ENCODE measurements around the gene BRD1. TPM values are rescaled to one million over a fixed set of nuclear protein-coding genes. Genes with fewer than 3 reads are reported as not detected.

Gene BRD1
- total and polyA plus RNA-seq, 7 experiments from 2014 or later, result 2.8 to 130 (median 84.5) TPM

GRCh38 chr22:49738566-49738965 lies 89.1 kb downstream of the BRD1 start:
- CTCF ChIA-PET, result no interaction called here
- Mint-ChIP-seq H3K4me1 (peaks cover 0 to 10% (median 7%) of the 10 kb centered on the region in 7 donors), H3K27ac (no peak overlapping the region), H3K27me3 (peaks cover 8 to 56% (median 41%) of the 10 kb centered on the region in 5 donors), H3K9me3 (peaks cover 0 to 38% (median 12%) of the 10 kb centered on the region in 11 donors), H3K4me3 (no peak overlapping the region), H3K36me3 (peaks cover 0 to 11% (median 3%) of the 10 kb centered on the region in 5 donors)
- ATAC-seq (no peak), DNase-seq (no peak)
- H3K27me3 ChIP-seq (ENCODE audit: control insufficient read depth in 2 of 2, insufficient read depth in 2 of 2, low read length in 2 of 2), result no peaks in the 10 kb centered on the region
- intact Hi-C loops (cut with micrococcal nuclease), result no loop called here
- H3K4me1 ChIP-seq (ENCODE audit: control insufficient read depth in 2 of 2, insufficient read depth in 2 of 2, low read length in 2 of 2), result peaks cover 5 to 6% of the 10 kb centered on the region in 2 donors
- H3K27ac ChIP-seq (ENCODE audit: low read depth, low read length), result no peak overlapping the region
- no peaks in the 10 kb centered on the region for H3K36me3 ChIP-seq (ENCODE audit: control insufficient read depth in 2 of 3, insufficient read depth in 3 of 3, low read length in 3 of 3)
- POLR2A ChIA-PET, result no interaction called here
- no peak overlapping the region for H3K4me3 ChIP-seq (ENCODE audit: low read length)
- H3K9me3 ChIP-seq (ENCODE audit: control insufficient read depth in 2 of 3, low read length in 3 of 3), result no peaks in the 10 kb centered on the region

- Histone ChIP-seq H3K4me3 (ENCODE audit: low read length) (no peak overlapping the region), H3K9me3 (ENCODE audit: control insufficient read depth in 2 of 3, low read length in 3 of 3) (no peaks in the 10 kb centered on the region), H3K36me3 (ENCODE audit: control insufficient read depth in 2 of 3, insufficient read depth in 3 of 3, low read length in 3 of 3) (no peaks in the 10 kb centered on the region), H3K4me1 (ENCODE audit: control insufficient read depth in 2 of 2, insufficient read depth in 2 of 2, low read length in 2 of 2) (peaks cover 7 to 8% of the 10 kb centered on the region in 2 donors), H3K27ac (ENCODE audit: low read depth, low read length) (no peak overlapping the region), H3K27me3 (ENCODE audit: control insufficient read depth in 2 of 2, insufficient read depth in 2 of 2, low read length in 2 of 2) (no peaks in the 10 kb centered on the region)
- intact Hi-C loops (cut with micrococcal nuclease), result no loop called here
- CTCF ChIA-PET, result no interaction called here
- Mint-ChIP-seq H3K27me3 (peaks cover 11 to 56% (median 40%) of the 10 kb centered on the region in 5 donors), H3K9me3 (peaks cover 0 to 32% (median 10%) of the 10 kb centered on the region in 11 donors), H3K27ac (no peak overlapping the region), H3K36me3 (peaks cover 0 to 11% (median 6%) of the 10 kb centered on the region in 5 donors), H3K4me3 (no peak overlapping the region), H3K4me1 (peaks cover 0 to 16% (median 12%) of the 10 kb centered on the region in 7 donors)
- ATAC-seq, result no peak
- POLR2A ChIA-PET, result no interaction called here
- DNase-seq, result no peak
These were observed 89.7 kb downstream of the BRD1 start for GRCh38 chr22:49738006-49738405.

GRCh38 chr22:49737101-49737551 lies 90.5 kb downstream of the BRD1 start:
- H3K9me3 ChIP-seq (ENCODE audit: control insufficient read depth in 2 of 3, low read length in 3 of 3), result no peaks in the 10 kb centered on the region
- ChIA-PET CTCF (no interaction called here), POLR2A (no interaction called here)
- Mint-ChIP-seq H3K4me3 (no peak overlapping the region), H3K36me3 (peaks cover 0 to 11% (median 7%) of the 10 kb centered on the region in 5 donors), H3K4me1 (peaks cover 0 to 21% (median 13%) of the 10 kb centered on the region in 7 donors), H3K27me3 (peaks cover 7 to 56% (median 37%) of the 10 kb centered on the region in 5 donors), H3K9me3 (peaks cover 0 to 27% (median 10%) of the 10 kb centered on the region in 11 donors), H3K27ac (no peak overlapping the region)
- no peaks in the 10 kb centered on the region for H3K27me3 ChIP-seq (ENCODE audit: control insufficient read depth in 2 of 2, insufficient read depth in 2 of 2, low read length in 2 of 2)
- no peak overlapping the region for H3K4me3 ChIP-seq (ENCODE audit: low read length)
- DNase-seq (no peak), ATAC-seq (no peak)
- H3K36me3 ChIP-seq (ENCODE audit: control insufficient read depth in 2 of 3, insufficient read depth in 3 of 3, low read length in 3 of 3), result no peaks in the 10 kb centered on the region
- intact Hi-C loops (cut with micrococcal nuclease), result no loop called here
- H3K27ac ChIP-seq (ENCODE audit: low read depth, low read length), result no peak overlapping the region
- H3K4me1 ChIP-seq (ENCODE audit: control insufficient read depth in 2 of 2, insufficient read depth in 2 of 2, low read length in 2 of 2), result peaks cover 7 to 8% of the 10 kb centered on the region in 2 donors

GRCh38 chr22:49736538-49736937 lies 91.1 kb downstream of the BRD1 start:
- Histone ChIP-seq H3K36me3 (ENCODE audit: control insufficient read depth in 2 of 3, insufficient read depth in 3 of 3, low read length in 3 of 3) (no peaks in the 10 kb centered on the region), H3K27me3 (ENCODE audit: control insufficient read depth in 2 of 2, insufficient read depth in 2 of 2, low read length in 2 of 2) (no peaks in the 10 kb centered on the region), H3K9me3 (ENCODE audit: control insufficient read depth in 2 of 3, low read length in 3 of 3) (no peaks in the 10 kb centered on the region), H3K4me1 (ENCODE audit: control insufficient read depth in 2 of 2, insufficient read depth in 2 of 2, low read length in 2 of 2) (peaks cover 7 to 8% of the 10 kb centered on the region in 2 donors), H3K27ac (ENCODE audit: low read depth, low read length) (no peak overlapping the region), H3K4me3 (ENCODE audit: low read length) (no peak overlapping the region)
- Mint-ChIP-seq H3K27ac (no peak overlapping the region), H3K4me3 (no peak overlapping the region), H3K27me3 (peaks cover 7 to 56% (median 37%) of the 10 kb centered on the region in 5 donors), H3K9me3 (peaks cover 0 to 27% (median 10%) of the 10 kb centered on the region in 11 donors), H3K4me1 (peaks cover 0 to 21% (median 13%) of the 10 kb centered on the region in 7 donors), H3K36me3 (peaks cover 0 to 11% (median 7%) of the 10 kb centered on the region in 5 donors)
- DNase-seq (no peak), ATAC-seq (no peak)
- ChIA-PET POLR2A (no interaction called here), CTCF (no interaction called here)
- intact Hi-C loops (cut with micrococcal nuclease), result no loop called here

- DNase-seq, result no peak
- POLR2A ChIA-PET, result no interaction called here
- H3K27me3 ChIP-seq (ENCODE audit: control insufficient read depth in 2 of 2, insufficient read depth in 2 of 2, low read length in 2 of 2), result no peaks in the 10 kb centered on the region
These were observed 91.7 kb downstream of the BRD1 start for GRCh38 chr22:49735901-49736421.

GRCh38 chr22:49735411-49735900 lies 92.2 kb downstream of the BRD1 start:
- Mint-ChIP-seq H3K27ac (no peak overlapping the region), H3K36me3 (peaks cover 0 to 11% (median 7%) of the 10 kb centered on the region in 5 donors), H3K9me3 (peaks cover 0 to 27% (median 8%) of the 10 kb centered on the region in 11 donors), H3K4me3 (no peak overlapping the region), H3K27me3 (peaks cover 9 to 64% (median 41%) of the 10 kb centered on the region in 5 donors), H3K4me1 (peaks cover 0 to 22% (median 13%) of the 10 kb centered on the region in 7 donors)
- Histone ChIP-seq H3K36me3 (ENCODE audit: control insufficient read depth in 2 of 3, insufficient read depth in 3 of 3, low read length in 3 of 3) (no peaks in the 10 kb centered on the region), H3K9me3 (ENCODE audit: control insufficient read depth in 2 of 3, low read length in 3 of 3) (no peaks in the 10 kb centered on the region), H3K27me3 (ENCODE audit: control insufficient read depth in 2 of 2, insufficient read depth in 2 of 2, low read length in 2 of 2) (no peaks in the 10 kb centered on the region), H3K4me3 (ENCODE audit: low read length) (no peak overlapping the region), H3K27ac (ENCODE audit: low read depth, low read length) (no peak overlapping the region), H3K4me1 (ENCODE audit: control insufficient read depth in 2 of 2, insufficient read depth in 2 of 2, low read length in 2 of 2) (peaks cover 7 to 8% of the 10 kb centered on the region in 2 donors)
- no peak for DNase-seq
- ChIA-PET CTCF (no interaction called here), POLR2A (no interaction called here)
- intact Hi-C loops (cut with micrococcal nuclease), result no loop called here
- ATAC-seq, result no peak

More at GRCh38 chr22:49735901-49736421, 91.7 kb downstream of the BRD1 start:
- peaks cover 0 to 11% (median 7%) of the 10 kb centered on the region in 5 donors for H3K36me3 Mint-ChIP-seq
- H3K27ac ChIP-seq (ENCODE audit: low read depth, low read length), result no peak overlapping the region
- CTCF ChIA-PET, result no interaction called here
- H3K4me1 ChIP-seq (ENCODE audit: control insufficient read depth in 2 of 2, insufficient read depth in 2 of 2, low read length in 2 of 2), result peaks cover 7 to 8% of the 10 kb centered on the region in 2 donors
- H3K4me3 Mint-ChIP-seq, result no peak overlapping the region
- intact Hi-C loops (cut with micrococcal nuclease), result no loop called here
- H3K4me3 ChIP-seq (ENCODE audit: low read length), result no peak overlapping the region
- no peak for ATAC-seq
- H3K36me3 ChIP-seq (ENCODE audit: control insufficient read depth in 2 of 3, insufficient read depth in 3 of 3, low read length in 3 of 3), result no peaks in the 10 kb centered on the region
- H3K9me3 Mint-ChIP-seq, result peaks cover 0 to 27% (median 10%) of the 10 kb centered on the region in 11 donors
- H3K27ac Mint-ChIP-seq, result no peak overlapping the region
- peaks cover 0 to 21% (median 13%) of the 10 kb centered on the region in 7 donors for H3K4me1 Mint-ChIP-seq
- H3K9me3 ChIP-seq (ENCODE audit: control insufficient read depth in 2 of 3, low read length in 3 of 3), result no peaks in the 10 kb centered on the region
- peaks cover 7 to 59% (median 35%) of the 10 kb centered on the region in 5 donors for H3K27me3 Mint-ChIP-seq

GRCh38 chr22:49734882-49735281 lies 92.8 kb downstream of the BRD1 start:
- ChIA-PET POLR2A (no interaction called here), CTCF (no interaction called here)
- intact Hi-C loops (cut with micrococcal nuclease), result no loop called here
- Mint-ChIP-seq H3K27me3 (peaks cover 11 to 65% (median 42%) of the 10 kb centered on the region in 5 donors), H3K27ac (no peak overlapping the region), H3K9me3 (peaks cover 0 to 23% (median 8%) of the 10 kb centered on the region in 11 donors), H3K4me3 (no peak overlapping the region), H3K36me3 (peaks cover 0 to 13% (median 6%) of the 10 kb centered on the region in 5 donors), H3K4me1 (peaks cover 0 to 25% (median 13%) of the 10 kb centered on the region in 7 donors)
- ATAC-seq (no peak), DNase-seq (no peak)
- Histone ChIP-seq H3K9me3 (ENCODE audit: control insufficient read depth in 2 of 3, low read length in 3 of 3) (no peaks in the 10 kb centered on the region), H3K27ac (ENCODE audit: low read depth, low read length) (no peak overlapping the region), H3K4me3 (ENCODE audit: low read length) (no peak overlapping the region), H3K4me1 (ENCODE audit: control insufficient read depth in 2 of 2, insufficient read depth in 2 of 2, low read length in 2 of 2) (peaks cover 7 to 8% of the 10 kb centered on the region in 2 donors), H3K36me3 (ENCODE audit: control insufficient read depth in 2 of 3, insufficient read depth in 3 of 3, low read length in 3 of 3) (no peaks in the 10 kb centered on the region), H3K27me3 (ENCODE audit: control insufficient read depth in 2 of 2, insufficient read depth in 2 of 2, low read length in 2 of 2) (no peaks in the 10 kb centered on the region)
